T-helper 22 cell (primary cell): ENCODE data around the gene PIK3R3.
"Not testable (repeated sequence)": the region's sequence is repeated elsewhere in the genome, so short reads cannot be mapped to it uniquely, and the experiment has no call there.

Experiments used
- DNase-seq: peaks from one replicate; pipeline ENCODE4 v3.0.0-alpha.2; 2020; ENCODE audit warnings: low read depth

Gene PIK3R3

DNA sequence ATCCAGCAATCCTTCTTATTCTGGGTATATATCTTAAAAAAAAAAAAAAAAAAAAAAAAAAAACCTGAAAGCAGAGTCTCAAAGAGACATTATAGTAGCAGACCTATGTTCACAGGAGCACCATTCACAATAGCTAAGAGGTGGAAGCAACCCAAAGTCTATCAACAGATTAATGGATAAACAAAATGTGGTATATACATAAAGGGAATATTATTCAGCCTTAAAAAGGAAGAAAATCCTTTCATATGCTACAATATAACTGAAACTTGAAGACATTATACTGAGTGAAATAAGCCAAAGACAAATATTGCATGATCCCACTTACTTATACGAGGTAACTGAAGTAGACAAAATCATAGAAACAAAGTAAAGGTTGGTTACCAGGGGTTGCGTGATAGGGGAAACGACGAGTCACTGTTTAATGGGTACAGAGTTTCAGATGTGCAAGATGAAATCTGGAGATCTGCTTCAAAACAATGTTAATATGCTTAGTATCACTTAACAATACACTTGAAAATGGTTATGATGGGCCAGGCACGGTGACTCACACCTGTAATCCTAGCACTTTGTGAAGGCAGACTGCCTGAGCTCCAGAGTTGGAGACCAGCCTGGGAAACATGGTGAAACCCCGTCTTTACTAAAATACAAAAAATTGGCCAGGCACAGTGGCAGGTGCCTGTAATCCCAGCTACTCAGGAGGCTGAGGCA, 29.5 kb downstream of the PIK3R3 start:
- no peak for DNase-seq

- no peak for DNase-seq
Observed at GRCh38 chr1:46099215-46099614, 33.2 kb downstream of the PIK3R3 start.

DNA sequence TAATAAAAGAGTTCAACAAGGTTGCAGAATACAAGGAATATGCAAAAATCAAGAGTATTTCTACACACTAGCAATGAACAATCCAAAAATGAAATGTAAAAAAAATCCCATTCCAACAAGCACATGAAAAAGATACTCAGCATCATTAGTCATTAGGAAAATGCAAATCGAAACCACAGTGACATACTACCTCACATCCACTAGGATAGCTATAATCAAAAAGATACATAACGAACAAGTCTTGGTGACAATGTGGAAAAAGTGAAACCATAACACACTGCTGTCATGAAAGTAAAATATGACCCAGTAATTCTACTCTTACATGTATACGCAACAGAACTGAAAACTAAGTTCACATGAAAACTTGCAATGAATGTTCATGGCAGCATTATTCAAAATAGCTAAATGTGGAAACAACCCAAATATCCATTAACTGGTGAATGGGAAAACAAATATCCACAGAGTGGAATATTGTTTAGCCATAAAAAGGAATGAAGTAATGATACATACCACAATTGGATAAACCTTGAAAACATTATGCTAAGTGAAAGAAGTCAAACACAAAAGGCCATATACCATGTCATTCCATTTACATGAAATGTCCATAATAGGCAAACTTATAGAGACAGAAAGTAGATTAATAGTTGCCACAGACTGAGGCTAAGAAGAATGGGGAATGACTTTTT, 34.3 kb downstream of the PIK3R3 start:
- DNase-seq, result no peak

GRCh38 chr1:46097149-46097472, 35.3 kb downstream of the PIK3R3 start:
- no peak for DNase-seq

DNA sequence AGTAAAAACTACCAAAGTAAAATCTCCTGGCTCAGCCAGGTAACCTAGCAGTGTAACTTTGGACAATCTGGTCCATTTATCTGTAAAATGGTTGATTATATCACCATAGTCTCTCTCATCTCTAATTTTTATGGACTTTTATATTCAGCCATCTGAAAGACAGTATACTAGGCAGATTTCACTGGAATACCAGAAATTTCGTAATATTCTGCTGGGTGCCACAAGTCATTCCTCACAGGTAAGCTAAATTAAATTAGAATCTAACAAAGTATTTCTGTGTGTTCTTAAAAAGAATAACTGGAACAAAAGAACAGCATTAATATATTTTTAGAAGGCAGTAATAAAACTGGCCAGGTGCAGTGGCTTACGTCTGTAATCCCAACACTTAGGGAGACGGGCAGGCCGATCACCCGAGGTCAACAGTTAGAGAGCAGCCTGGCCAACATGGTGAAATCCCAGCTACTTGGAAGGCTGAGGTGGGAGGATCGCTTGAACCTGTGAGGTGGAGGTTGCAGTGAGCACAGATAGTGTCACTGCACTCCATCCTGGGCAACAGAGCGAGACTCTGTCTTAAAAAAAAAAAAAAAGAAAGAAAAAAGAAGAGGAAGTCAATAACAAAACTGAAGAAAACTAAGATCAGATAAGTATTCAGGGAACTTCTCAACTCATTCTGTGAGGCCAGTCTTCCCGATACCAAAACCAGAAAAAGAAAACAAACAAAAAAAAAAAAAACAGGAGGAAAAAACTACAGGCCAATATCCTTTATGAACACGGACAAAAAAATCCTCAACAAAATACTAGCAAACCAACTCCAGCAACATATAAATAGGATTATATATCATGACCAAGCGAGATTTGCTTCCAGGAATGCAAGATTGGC, 35.9 kb downstream of the PIK3R3 start:
- no peak for DNase-seq

- not testable (repeated sequence) for DNase-seq
Observed at GRCh38 chr1:46095110-46095509, 37.3 kb downstream of the PIK3R3 start.

DNA sequence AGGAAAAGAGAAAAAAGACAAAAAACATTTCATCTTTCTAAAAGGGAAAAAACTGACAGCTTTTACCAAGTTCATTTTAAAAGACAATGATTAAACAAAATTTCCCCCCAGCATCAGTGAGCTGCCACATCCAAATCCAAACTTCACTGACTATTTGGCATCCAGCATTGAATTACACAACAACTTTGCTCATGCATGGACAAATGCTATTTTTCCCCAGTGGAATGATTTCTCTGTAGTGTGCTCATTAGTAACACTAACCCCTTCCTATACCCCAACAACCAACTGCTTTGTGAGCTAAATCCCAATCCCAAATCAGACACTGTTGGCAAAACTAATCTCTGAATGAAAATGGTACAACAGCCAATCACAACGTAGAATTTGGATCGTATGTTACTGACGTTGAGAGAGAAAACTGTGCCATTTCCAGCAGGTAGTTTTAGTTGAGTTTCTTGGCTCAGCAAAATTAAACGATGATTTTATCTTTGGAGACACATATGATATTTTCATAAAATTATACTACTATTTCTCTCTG, 37.9 kb downstream of the PIK3R3 start:
- no peak for DNase-seq

DNA sequence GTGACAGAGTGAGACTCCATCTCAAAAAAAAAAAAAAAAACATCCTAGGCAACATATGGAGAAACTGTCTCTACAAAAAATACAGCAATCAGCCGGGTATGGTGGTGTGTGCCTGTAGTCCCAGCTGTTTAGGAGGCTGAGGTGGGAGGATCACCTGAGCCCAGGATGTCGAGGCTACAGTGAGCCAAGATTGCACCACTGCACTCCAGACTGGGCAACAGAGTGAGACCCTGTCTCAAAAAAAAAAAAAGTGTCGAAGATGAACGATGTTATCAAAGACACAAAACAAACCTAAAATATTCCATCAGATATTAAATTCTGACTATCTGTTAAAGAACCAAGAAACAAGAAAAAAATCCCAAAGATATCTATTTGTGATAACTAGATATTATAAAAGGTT, 38.6 kb downstream of the PIK3R3 start:
- not testable (repeated sequence) for DNase-seq

GRCh38 chr1:46087891-46088290, 44.5 kb downstream of the PIK3R3 start:
- DNase-seq, result no peak

DNA sequence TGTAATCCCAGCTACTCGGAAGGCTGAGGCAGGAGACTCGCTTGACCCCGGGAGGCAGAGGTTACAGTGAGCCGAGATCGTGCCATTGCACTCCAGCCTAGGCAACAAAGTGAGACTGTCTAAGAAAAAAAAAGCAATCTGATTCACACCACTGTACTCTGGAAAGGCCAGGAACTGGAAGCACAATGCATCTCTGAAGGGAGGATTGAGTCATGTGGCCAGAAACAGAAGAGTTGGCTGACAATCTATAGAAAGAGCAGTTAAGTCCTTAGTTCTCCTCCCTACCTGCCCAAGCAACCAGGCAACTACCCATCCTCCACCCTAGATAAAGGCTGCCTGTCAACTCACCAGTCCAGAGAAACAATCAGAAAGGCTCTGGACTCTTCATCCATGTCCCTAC, 45.9 kb downstream of the PIK3R3 start:
- DNase-seq, result no peak

DNA sequence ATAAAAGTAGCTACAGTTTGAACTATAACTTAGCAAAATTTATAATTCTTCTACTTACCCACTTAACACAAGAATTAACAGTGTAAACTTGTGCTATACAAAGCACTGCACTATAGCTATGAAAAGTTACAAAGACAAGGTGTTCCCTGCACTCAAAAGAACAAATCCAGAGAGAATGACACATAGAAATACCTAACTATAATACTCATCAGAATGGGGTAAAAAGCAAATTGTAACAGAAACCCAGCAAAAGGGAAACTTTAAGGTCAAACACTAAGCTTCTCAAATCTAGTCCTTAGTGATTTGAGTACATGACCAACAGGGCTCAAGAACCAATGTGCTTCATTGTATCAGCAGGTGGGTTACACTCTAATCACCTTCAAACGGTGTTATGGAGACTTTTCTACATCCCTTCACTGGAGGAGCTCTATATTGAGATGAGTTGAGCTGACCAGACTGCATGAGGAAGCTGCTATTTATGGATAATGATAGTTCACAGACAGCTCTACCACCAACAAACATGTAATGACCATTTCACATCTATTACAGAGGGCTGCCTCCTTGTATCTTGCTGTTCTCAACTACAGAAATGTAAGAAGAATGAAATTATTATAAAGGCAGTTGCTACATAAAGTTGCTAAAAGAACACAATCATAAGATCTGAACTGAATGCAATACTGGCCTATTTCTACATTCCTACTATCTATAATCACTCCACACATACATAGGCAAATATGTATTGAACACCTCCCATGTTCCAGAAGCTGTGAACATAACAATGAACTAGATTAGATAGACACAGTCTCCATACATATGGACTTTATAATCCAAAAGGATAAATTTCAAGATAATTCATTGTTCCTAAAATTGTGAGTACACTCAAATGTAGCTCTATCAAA, 47.6 kb downstream of the PIK3R3 start:
- no peak for DNase-seq

GRCh38 chr1:46083579-46083978, 48.9 kb downstream of the PIK3R3 start:
- DNase-seq, result no peak

GRCh38 chr1:46081619-46082018, 50.8 kb downstream of the PIK3R3 start:
- DNase-seq, result no peak

GRCh38 chr1:46081206-46081605, 51.2 kb downstream of the PIK3R3 start:
- no peak for DNase-seq

- DNase-seq, result no peak
Observed at GRCh38 chr1:46080257-46080656, 52.2 kb downstream of the PIK3R3 start.

DNA sequence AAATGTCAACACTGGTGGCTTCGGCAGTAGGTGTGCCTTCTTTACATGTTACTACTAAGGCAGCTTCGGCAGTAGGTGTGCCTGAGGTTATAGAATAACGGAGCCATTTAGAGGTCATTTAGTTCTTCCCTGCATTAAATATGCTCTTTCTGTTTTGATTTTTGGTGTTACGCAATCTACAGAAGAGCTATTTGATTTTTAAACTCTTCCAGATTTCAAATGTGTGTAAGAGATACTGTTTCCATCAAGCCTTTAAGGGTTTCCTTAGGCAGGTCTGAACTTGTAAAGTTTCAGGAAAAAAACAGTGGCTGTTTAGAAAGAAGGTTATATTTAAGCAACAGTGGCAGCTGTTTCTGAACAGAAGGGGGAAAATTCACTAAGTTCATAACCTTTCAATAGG, 54.8 kb downstream of the PIK3R3 start:
- DNase-seq, result no peak

DNA sequence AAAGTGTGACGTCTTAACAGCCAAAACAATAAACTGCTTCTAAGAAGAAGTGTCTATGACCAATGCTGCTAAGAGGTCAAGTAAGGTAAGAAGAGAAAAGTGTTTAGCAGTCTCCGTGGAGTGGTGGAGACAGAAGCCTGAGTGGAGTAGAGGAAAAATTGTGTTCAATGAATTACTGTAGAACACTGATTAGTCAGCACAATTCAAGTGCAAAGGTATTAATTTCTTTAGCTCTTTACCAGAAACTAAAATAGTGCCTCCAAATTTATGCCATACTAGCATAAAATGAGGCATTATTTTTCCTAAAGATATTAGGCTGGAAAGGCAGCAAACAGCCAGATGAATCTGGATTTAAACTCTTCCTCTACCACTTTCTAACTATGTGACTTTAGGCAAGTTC, 56.1 kb downstream of the PIK3R3 start:
- DNase-seq, result no peak

GRCh38 chr1:46072975-46073374, 59.5 kb downstream of the PIK3R3 start:
- DNase-seq, result no peak

- DNase-seq, result no peak
Observed at GRCh38 chr1:46070164-46070814, 62.1 kb downstream of the PIK3R3 start.

DNA sequence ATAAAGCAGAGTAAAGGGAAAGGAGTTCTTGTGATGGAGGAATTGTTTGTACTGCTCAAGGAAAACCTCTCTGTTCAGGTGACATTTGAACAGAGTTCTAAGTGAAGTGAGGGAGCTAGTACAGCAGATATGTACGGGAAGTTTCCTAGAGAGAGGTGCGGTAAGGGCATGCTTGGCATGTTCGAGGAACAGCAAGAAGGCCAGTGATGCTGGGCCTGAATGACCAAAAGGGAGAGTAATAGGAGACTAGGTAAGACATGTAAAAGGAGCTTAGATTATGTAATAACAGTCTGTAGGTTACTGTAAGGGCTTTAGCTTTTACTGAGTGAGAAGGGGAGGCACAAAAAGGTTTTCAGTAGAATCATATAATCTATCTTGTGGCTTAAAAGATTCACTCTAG, 63.9 kb downstream of the PIK3R3 start:
- DNase-seq, result no peak

DNA sequence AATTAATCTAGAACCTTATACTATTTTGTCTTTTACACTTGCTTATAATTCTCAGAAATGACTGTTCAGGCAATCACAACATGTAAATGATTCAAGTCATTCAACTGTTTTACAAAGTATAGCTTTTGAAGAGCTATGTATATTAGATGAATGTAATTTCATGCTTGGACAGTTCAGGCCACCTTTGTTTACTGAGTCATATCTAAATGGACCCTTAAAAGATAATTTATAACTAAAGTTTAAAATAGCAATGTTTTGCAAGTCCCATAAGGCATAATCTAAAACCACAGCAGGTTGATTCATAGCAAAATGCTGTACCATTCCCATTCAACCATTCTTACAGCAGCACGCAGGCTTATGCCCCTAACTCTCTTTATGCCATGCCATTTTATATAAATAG, 64.8 kb downstream of the PIK3R3 start:
- DNase-seq, result no peak
